ENCODE data around the gene CNPPD1.

Gene CNPPD1

DNA sequence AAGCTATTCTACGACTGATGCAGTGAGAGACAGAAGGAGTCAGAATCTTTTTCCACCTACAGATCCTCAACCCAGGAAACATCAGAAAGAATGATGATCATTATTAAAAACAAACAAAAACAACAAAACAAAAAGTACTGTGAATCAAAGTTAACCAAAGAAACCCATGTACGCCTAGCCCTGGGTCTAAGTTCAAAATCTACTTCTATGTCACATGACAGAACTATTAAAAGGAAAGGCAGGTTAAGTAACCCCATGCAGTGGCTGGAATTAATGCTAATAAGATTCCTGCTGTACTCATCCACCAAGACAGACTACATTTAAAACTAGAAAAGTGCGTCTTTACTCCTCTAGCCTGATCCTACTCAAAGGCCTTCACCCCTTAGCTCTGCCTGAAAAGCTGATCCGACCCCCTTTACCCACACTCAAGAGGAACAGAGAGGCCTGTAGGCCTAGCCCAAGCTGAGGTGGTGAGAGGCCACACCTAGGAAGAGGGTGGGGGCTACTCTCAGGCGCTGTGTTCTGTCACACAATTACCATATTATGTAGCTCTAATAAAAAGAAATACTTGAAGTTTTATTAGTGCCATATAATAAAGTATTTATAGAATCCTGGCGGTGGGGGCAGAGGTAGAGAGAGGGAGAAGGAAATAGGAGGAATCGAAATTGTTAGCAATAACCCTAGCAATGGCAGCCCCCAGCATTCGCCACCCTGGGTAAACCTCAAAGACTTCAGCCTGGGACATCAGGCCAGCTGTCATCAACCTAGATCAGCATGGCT, 53.2 kb downstream of the CNPPD1 start:
- H3K4me2 ChIP-seq (ENCODE audit: low read length), result no peak overlapping the region
- H4K20me1 ChIP-seq (ENCODE audit: insufficient read depth, low read length), result no peaks in the 10 kb centered on the region
- H3K4me3 ChIP-seq (ENCODE audit: low read length), result no peak overlapping the region
- no peak overlapping the region for H3K27ac ChIP-seq (ENCODE audit: low read length)
- H3K27me3 ChIP-seq (ENCODE audit: low read depth, low read length), result no peaks in the 10 kb centered on the region
- H3K79me2 ChIP-seq (ENCODE audit: low read length), result no peaks in the 10 kb centered on the region
- H3K9me3 ChIP-seq (ENCODE audit: insufficient read depth, low read length), result no peaks in the 10 kb centered on the region
- no peak overlapping the region for H2AFZ ChIP-seq (ENCODE audit: low read depth, low read length)
- no peak for TF ChIP-seq EZH2phosphoT487 (IDR thresholded peaks at IDR 0.05; ENCODE audit: low read depth)
- TF ChIP-seq, protein P1, sequence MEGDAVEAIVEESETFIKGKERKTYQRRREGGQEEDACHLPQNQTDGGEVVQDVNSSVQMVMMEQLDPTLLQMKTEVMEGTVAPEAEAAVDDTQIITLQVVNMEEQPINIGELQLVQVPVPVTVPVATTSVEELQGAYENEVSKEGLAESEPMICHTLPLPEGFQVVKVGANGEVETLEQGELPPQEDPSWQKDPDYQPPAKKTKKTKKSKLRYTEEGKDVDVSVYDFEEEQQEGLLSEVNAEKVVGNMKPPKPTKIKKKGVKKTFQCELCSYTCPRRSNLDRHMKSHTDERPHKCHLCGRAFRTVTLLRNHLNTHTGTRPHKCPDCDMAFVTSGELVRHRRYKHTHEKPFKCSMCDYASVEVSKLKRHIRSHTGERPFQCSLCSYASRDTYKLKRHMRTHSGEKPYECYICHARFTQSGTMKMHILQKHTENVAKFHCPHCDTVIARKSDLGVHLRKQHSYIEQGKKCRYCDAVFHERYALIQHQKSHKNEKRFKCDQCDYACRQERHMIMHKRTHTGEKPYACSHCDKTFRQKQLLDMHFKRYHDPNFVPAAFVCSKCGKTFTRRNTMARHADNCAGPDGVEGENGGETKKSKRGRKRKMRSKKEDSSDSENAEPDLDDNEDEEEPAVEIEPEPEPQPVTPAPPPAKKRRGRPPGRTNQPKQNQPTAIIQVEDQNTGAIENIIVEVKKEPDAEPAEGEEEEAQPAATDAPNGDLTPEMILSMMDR (IDR thresholded peaks at IDR 0.05; ENCODE audit: low read depth, low read length), result no peak
- no peaks in the 10 kb centered on the region for H3K36me3 ChIP-seq (replicated peaks; ENCODE audit: low read depth, low read length)
- H3K4me1 ChIP-seq (ENCODE audit: low read length), result peaks cover 10% of the 10 kb centered on the region
- H3K9ac ChIP-seq (ENCODE audit: low read length), result no peak overlapping the region

DNA sequence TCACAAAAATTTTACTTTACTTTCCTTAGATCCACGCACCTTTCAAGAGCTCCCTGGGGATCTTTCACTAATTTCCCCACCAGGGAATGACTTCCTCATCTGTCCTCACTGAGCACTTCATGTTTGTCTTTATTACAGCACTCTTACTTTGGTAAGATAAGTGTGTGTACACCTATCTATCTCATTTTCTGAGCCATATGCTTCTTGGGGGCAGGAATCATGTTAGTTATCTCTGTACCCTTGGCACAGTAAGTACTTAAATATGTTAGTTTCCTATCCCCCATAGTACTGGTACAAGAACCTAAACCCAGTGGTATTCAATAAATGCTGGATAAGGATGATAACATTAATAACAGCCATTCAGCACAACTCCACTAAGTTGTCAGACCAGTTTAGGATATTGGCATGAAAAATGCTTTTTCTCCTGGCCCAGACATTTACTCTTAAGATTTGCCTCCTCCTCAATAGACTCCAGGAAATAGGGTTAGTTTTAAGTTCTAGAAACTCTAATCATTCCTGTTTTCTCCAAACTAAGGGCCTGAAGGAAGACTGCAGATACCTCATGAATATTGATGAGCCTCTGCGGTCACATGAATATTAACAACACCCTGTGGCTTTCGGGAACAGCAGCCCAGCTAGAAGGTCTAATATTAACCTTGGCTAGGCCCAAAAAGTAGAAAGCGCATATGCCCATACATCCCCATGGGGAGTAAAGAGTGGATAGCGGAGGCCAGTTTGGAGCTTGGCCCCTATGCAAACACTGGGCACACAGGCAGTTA, 54.3 kb downstream of the CNPPD1 start:
- no peak overlapping the region for H3K4me2 ChIP-seq (ENCODE audit: low read length)
- no peaks in the 10 kb centered on the region for H3K79me2 ChIP-seq (ENCODE audit: low read length)
- no peaks in the 10 kb centered on the region for H4K20me1 ChIP-seq (ENCODE audit: insufficient read depth, low read length)
- no peaks in the 10 kb centered on the region for H3K27me3 ChIP-seq (ENCODE audit: low read depth, low read length)
- TF ChIP-seq EZH2phosphoT487 (IDR thresholded peaks at IDR 0.05; ENCODE audit: low read depth), result no peak
- TF ChIP-seq, protein P1 (IDR thresholded peaks at IDR 0.05; ENCODE audit: low read depth, low read length), result no peak
- peaks cover 10% of the 10 kb centered on the region for H3K4me1 ChIP-seq (ENCODE audit: low read length)
- H3K9me3 ChIP-seq (ENCODE audit: insufficient read depth, low read length), result no peaks in the 10 kb centered on the region
- H3K9ac ChIP-seq (ENCODE audit: low read length), result no peak overlapping the region
- no peaks in the 10 kb centered on the region for H3K36me3 ChIP-seq (replicated peaks; ENCODE audit: low read depth, low read length)
- H3K4me3 ChIP-seq (ENCODE audit: low read length), result no peak overlapping the region
- H3K27ac ChIP-seq (ENCODE audit: low read length), result no peak overlapping the region
- H2AFZ ChIP-seq (ENCODE audit: low read depth, low read length), result no peak overlapping the region
